Endothelial cell of umbilical vein (primary cell): Measurements from ENCODE around the gene ANKIB1. TPM values are rescaled to one million over a fixed set of nuclear protein-coding genes. Genes with fewer than 3 reads are reported as not detected.

Experiments used
- BruUV-seq: library from RNA; stranded (reverse); fragments of 400-500 nt; replicated peaks from 2 replicates; lab custom pipeline; 2021; lab: Mats Ljungman, UMichigan
- CTCF ChIA-PET: fragments of 300-600, 350-600 bp; sonication (Branson Sonifier 250); formaldehyde crosslinking; loops from one replicate; lab custom pipeline; 2021; ENCODE audit warnings: antibody characterized with exemption, inconsistent platforms; lab: Charles Lee
- POLR2A ChIA-PET: fragments of 300-600, 350-600 bp; sonication (Branson Sonifier 250); formaldehyde crosslinking; loops from one replicate; lab custom pipeline; 2021; ENCODE audit warnings: antibody characterized with exemption, inconsistent platforms; lab: Charles Lee
- DNase-seq: peaks from one replicate; pipeline ENCODE4 v3.0.0-alpha.2; 2011; ENCODE audit warnings: low read depth, low spot score
- FAIRE-seq: peaks from 2 replicates; lab custom pipeline; 2011; peaks lifted over from hg19 to GRCh38; lab: Jason Lieb, UNC
- H2AFZ ChIP-seq: 2 replicates; pipeline ENCODE4 v1.6.0; 2012; ENCODE audit warnings: low read depth, low read length, control low read depth, inconsistent platforms
- H3K27ac ChIP-seq: 2 replicates; pipeline ENCODE4 v1.5.1; 2011; ENCODE audit warnings: low read depth, mild to moderate bottlenecking, control low read depth, low read length, moderate library complexity; ENCODE audit not compliant: insufficient read depth
- H3K27me3 ChIP-seq, 2 experiments: 2 replicates each; pipeline versions ENCODE4 v1.6.0 to v1.6.1; 2011; ENCODE audit warnings: low read length in 2 of 2, mixed read lengths in 1 of 2; ENCODE audit not compliant: control insufficient read depth in 2 of 2, insufficient read depth in 2 of 2
- H3K36me3 ChIP-seq, 2 experiments: 2 replicates in 1 of 2; 3 replicates in 1 of 2; pipeline ENCODE4 v1.5.1; 2011; ENCODE audit warnings: low read length in 2 of 2, mild to moderate bottlenecking in 1 of 2, moderate library complexity in 1 of 2; ENCODE audit not compliant: control insufficient read depth in 2 of 2, insufficient read depth in 2 of 2; ENCODE audit errors: extremely low read depth in 1 of 2
- H3K4me1 ChIP-seq: 3 replicates; pipeline ENCODE4 v1.5.1; 2011; ENCODE audit warnings: mild to moderate bottlenecking, low read length; ENCODE audit not compliant: control insufficient read depth, insufficient read depth; ENCODE audit errors: extremely low read depth
- H3K4me2 ChIP-seq: 2 replicates; pipeline ENCODE4 v1.6.1; 2011; ENCODE audit warnings: low read length, control low read depth, mixed read lengths; ENCODE audit not compliant: insufficient read depth
- H3K4me3 ChIP-seq, 3 experiments: fragments of 200-600 bp in 1 of 3; sonication (generic), shearing (Covaris generic) in 1 of 3; replicated peaks in 1 of 3; 2 replicates each; pipeline ENCODE4 v1.5.1; 2011 to 2016; ENCODE audit warnings: control low read depth in 3 of 3, low read length in 3 of 3, mild to moderate bottlenecking in 2 of 3, inconsistent platforms in 1 of 3, low read depth in 1 of 3, moderate library complexity in 1 of 3; ENCODE audit not compliant: insufficient read depth in 1 of 3
- H3K79me2 ChIP-seq: 2 replicates; pipeline ENCODE4 v1.6.0; 2012; ENCODE audit warnings: low read length, inconsistent platforms; ENCODE audit not compliant: control insufficient read depth, insufficient read depth
- H3K9ac ChIP-seq: replicated peaks from 2 replicates; pipeline ENCODE3; 2011; ENCODE audit warnings: low read length, control low read depth; ENCODE audit not compliant: insufficient read depth; ENCODE audit errors: extremely low read depth
- H3K9me1 ChIP-seq: replicated peaks from 3 replicates; pipeline ENCODE4 v1.6.0; 2011; ENCODE audit warnings: mild to moderate bottlenecking, low read length; ENCODE audit not compliant: control insufficient read depth, insufficient read depth; ENCODE audit errors: extremely low read depth
- H3K9me3 ChIP-seq: replicated peaks from 2 replicates; pipeline ENCODE4 v1.5.1; 2012; ENCODE audit warnings: low read length, inconsistent platforms; ENCODE audit not compliant: control insufficient read depth, insufficient read depth
- H4K20me1 ChIP-seq: replicated peaks from 2 replicates; pipeline ENCODE3; 2011; ENCODE audit warnings: mild to moderate bottlenecking, low read length; ENCODE audit not compliant: control insufficient read depth, insufficient read depth; ENCODE audit errors: extremely low read depth
- EZH2 ChIP-seq: IDR thresholded peaks from 2 replicates; pipeline ENCODE4 v1.6.1; 2012; ENCODE audit warnings: borderline replicate concordance, low read depth, mild to moderate bottlenecking, moderate library complexity, low read length, inconsistent platforms; ENCODE audit not compliant: severe bottlenecking
- FOS ChIP-seq: IDR thresholded peaks from 2 replicates; pipeline ENCODE4 v1.6.1; 2011; ENCODE audit warnings: mild to moderate bottlenecking, low read length, moderate library complexity, borderline replicate concordance; ENCODE audit not compliant: insufficient read depth
- GATA2 ChIP-seq: IDR thresholded peaks from 2 replicates; pipeline ENCODE4 v1.7.0; 2011; ENCODE audit warnings: low read depth, mild to moderate bottlenecking, moderate library complexity, mixed read lengths, low read length; ENCODE audit not compliant: insufficient read length, insufficient read depth
- JUN ChIP-seq: IDR thresholded peaks from 2 replicates; pipeline ENCODE4 v1.6.1; 2011; ENCODE audit warnings: borderline replicate concordance, low read depth; ENCODE audit not compliant: insufficient read length, insufficient read depth
- MYC ChIP-seq: IDR thresholded peaks from one replicate; pipeline ENCODE4 v1.6.1; 2011; ENCODE audit warnings: mild to moderate bottlenecking, low read depth, low read length
- POLR2A ChIP-seq: IDR thresholded peaks from 2 replicates; pipeline ENCODE4 v1.6.1; 2012; ENCODE audit warnings: low read depth, mild to moderate bottlenecking, control low read depth, low read length
- POLR2AphosphoS5 ChIP-seq: IDR thresholded peaks from 2 replicates; pipeline ENCODE4 v1.6.1; 2012; ENCODE audit warnings: low read depth, mild to moderate bottlenecking, control low read depth, low read length, moderate library complexity; ENCODE audit not compliant: insufficient read depth
- dilution Hi-C: fragments of 300-500 bp; cut with MboI; formaldehyde crosslinking; loops from one replicate; pipeline ENCODE4 v1.15.0; 2019; ENCODE audit warnings: low sequenced_read_pairs; ENCODE audit not compliant: extremely low pct_ligation_motif_present
- intact Hi-C: fragments of 100-400 bp; cut with micrococcal nuclease; formaldehyde crosslinking; loops from one replicate; pipeline ENCODE4 v1.10.0; 2022
- polyA plus RNA-seq, 4 experiments: library from polyadenylated mRNA; depleted of rRNA in 3 of 4; stranded (reverse) in 3 of 4; unstranded in 1 of 4; fragments of >200 nt; gene quantifications; 2 replicates each; pipeline versions ENCODE4 v1.2.1 to v1.2.3, GENCODE V29; 2011 to 2012; ENCODE audit warnings: missing spikeins in 1 of 4
- total RNA-seq: library from RNA; stranded (reverse); gene quantifications from 2 replicates; pipeline ENCODE4 v1.2.3, GENCODE V29; 2021
- TF ChIP-seq, protein P1 (sequence below): IDR thresholded peaks from 2 replicates; pipeline ENCODE4 v1.6.1; 2011; ENCODE audit not compliant: insufficient read depth, insufficient read length
- TF ChIP-seq, protein P2 (sequence below), 2 donors: IDR thresholded peaks; 1 replicate in 1 of 2; 2 replicates in 1 of 2; pipeline ENCODE4 v1.5.1; 2011; ENCODE audit warnings: low read length in 2 of 2, mild to moderate bottlenecking in 2 of 2, moderate library complexity in 2 of 2, control low read depth in 1 of 2, inconsistent platforms in 1 of 2, low read depth in 1 of 2; ENCODE audit not compliant: insufficient read depth in 1 of 2; ENCODE audit errors: extremely low read depth in 1 of 2

ANKIB1 gene
- total and polyA plus RNA-seq, 2 donors (not counting 3 experiments of a cell fraction or from before 2014, with no cell fraction given) = 16.9 to 56.5 TPM

DNA sequence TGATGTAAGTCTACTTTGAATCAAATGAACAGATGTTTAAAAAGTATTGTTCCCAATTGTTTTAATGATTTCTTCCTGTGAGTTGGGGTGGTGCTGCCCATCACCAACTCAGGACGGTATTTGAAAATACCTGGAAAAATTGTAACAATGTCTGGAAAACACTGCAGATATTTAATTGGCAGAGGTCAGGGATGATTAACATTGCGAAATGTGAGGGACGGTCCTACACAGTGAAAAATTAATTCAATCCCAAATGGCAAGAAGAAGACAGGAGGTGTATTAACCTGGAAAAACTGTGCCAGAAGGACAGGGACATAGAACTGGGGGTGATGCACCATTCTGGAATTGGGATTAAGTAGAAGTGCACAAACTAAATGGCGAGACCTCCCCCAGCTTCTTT is 29.6 kb downstream of the ANKIB1 start:
- dilution Hi-C loops = no loop called here
- Histone ChIP-seq H2AFZ (no peak overlapping the region), H3K9me3 (no peaks in the 10 kb centered on the region), H3K36me3 (no peaks in the 10 kb centered on the region), H3K4me1 (no peaks in the 10 kb centered on the region), H3K9me1 (no peaks in the 10 kb centered on the region), H3K4me2 (no peak overlapping the region), H3K79me2 (peaks cover 33% of the 10 kb centered on the region), H3K4me3 (no peak overlapping the region), H3K9ac (no peak overlapping the region), H4K20me1 (peaks cover 3% of the 10 kb centered on the region), H3K27ac (no peak overlapping the region), H3K27me3 (no peaks in the 10 kb centered on the region)
- FAIRE-seq (no peak), DNase-seq (no peak)
- CTCF ChIA-PET = interaction anchor here (1.4 kb wide), 1 partner anchor 11 kb away, joined by 3 read pairs; no protein-coding TSS in a partner anchor
- BruUV-seq = no TSS peak
- POLR2A ChIA-PET = no interaction called here
- TF ChIP-seq EZH2 (no peak), POLR2A (no peak), POLR2AphosphoS5 (no peak), FOS (no peak), GATA2 (no peak), MYC (no peak), JUN (no peak)
- TF ChIP-seq, protein P1, sequence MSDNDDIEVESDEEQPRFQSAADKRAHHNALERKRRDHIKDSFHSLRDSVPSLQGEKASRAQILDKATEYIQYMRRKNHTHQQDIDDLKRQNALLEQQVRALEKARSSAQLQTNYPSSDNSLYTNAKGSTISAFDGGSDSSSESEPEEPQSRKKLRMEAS = no peak
- TF ChIP-seq, protein P2, sequence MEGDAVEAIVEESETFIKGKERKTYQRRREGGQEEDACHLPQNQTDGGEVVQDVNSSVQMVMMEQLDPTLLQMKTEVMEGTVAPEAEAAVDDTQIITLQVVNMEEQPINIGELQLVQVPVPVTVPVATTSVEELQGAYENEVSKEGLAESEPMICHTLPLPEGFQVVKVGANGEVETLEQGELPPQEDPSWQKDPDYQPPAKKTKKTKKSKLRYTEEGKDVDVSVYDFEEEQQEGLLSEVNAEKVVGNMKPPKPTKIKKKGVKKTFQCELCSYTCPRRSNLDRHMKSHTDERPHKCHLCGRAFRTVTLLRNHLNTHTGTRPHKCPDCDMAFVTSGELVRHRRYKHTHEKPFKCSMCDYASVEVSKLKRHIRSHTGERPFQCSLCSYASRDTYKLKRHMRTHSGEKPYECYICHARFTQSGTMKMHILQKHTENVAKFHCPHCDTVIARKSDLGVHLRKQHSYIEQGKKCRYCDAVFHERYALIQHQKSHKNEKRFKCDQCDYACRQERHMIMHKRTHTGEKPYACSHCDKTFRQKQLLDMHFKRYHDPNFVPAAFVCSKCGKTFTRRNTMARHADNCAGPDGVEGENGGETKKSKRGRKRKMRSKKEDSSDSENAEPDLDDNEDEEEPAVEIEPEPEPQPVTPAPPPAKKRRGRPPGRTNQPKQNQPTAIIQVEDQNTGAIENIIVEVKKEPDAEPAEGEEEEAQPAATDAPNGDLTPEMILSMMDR (IDR thresholded peaks at IDR 0.05; ENCODE audit: extremely low read depth in 1 of 2, insufficient read depth in 1 of 2, low read depth in 1 of 2, low read length in 2 of 2) = no peak
- intact Hi-C loops = no loop called here
